Neural cell (in vitro differentiated cells): ENCODE data around the gene ATXN2. TPM values are rescaled to one million over a fixed set of nuclear protein-coding genes. Genes with fewer than 3 reads are reported as not detected.

Experiments used
- H2AFZ ChIP-seq: fragments of 200-600, 300-800 bp; sonication (generic), shearing (Covaris generic); 2 replicates; pipeline ENCODE4 v1.6.0; 2014; ENCODE audit warnings: low read depth, mild to moderate bottlenecking, antibody characterized with exemption, low read length, moderate library complexity
- H3F3A ChIP-seq: fragments of 200-600 bp; shearing (Covaris generic); 2 replicates; pipeline ENCODE4 v1.6.1; 2016; ENCODE audit warnings: mild to moderate bottlenecking, moderate library complexity, mixed read lengths, antibody characterized with exemption, low read length; ENCODE audit not compliant: insufficient read depth, poor library complexity, severe bottlenecking
- H3K27ac ChIP-seq: fragments of 200-600, 300-800 bp; sonication (generic), shearing (Covaris generic); 2 replicates; pipeline ENCODE4 v1.5.1; 2014; ENCODE audit warnings: mild to moderate bottlenecking, low read length, moderate library complexity
- H3K27me3 ChIP-seq: fragments of 300-800, 200-600 bp; sonication (generic), shearing (Covaris generic); 2 replicates; pipeline ENCODE4 v1.6.0; 2014; ENCODE audit warnings: mild to moderate bottlenecking, low read depth, low read length, moderate library complexity; ENCODE audit not compliant: insufficient read depth
- H3K36me3 ChIP-seq: fragments of 300-800, 200-600 bp; sonication (generic), shearing (Covaris generic); 2 replicates; pipeline ENCODE4 v1.5.1; 2014; ENCODE audit warnings: mild to moderate bottlenecking, antibody characterized with exemption, low read length, moderate library complexity; ENCODE audit not compliant: insufficient read depth
- H3K4me2 ChIP-seq: fragments of 300-800, 200-600 bp; sonication (generic), shearing (Covaris generic); 2 replicates; pipeline ENCODE4 v1.6.0; 2014; ENCODE audit warnings: mild to moderate bottlenecking, low read length
- H3K4me3 ChIP-seq: fragments of 300-800, 200-600 bp; sonication (generic), shearing (Covaris generic); 2 replicates; pipeline ENCODE4 v1.5.1; 2014; ENCODE audit warnings: mild to moderate bottlenecking, low read length, moderate library complexity
- H3K79me2 ChIP-seq: fragments of 200-600 bp; shearing (Covaris generic); replicated peaks from 2 replicates; pipeline ENCODE4 v1.6.0; 2014; ENCODE audit warnings: mild to moderate bottlenecking, low read length, moderate library complexity; ENCODE audit not compliant: insufficient read depth
- H3K9ac ChIP-seq: fragments of 300-800, 200-600 bp; sonication (generic), shearing (Covaris generic); 2 replicates; pipeline ENCODE4 v1.6.1; 2016; ENCODE audit warnings: mild to moderate bottlenecking, low read length, mixed read lengths
- H3K9me2 ChIP-seq: fragments of 200-600 bp; shearing (Covaris generic); 2 replicates; pipeline ENCODE4 v1.6.1; 2016; ENCODE audit warnings: mild to moderate bottlenecking, low read length, mixed read lengths; ENCODE audit not compliant: insufficient read depth
- H3K9me3 ChIP-seq: fragments of 200-600, 300-800 bp; sonication (generic), shearing (Covaris generic); 2 replicates; pipeline ENCODE4 v1.6.1; 2016; ENCODE audit warnings: mild to moderate bottlenecking, mixed run types, low read length, moderate library complexity, mixed read lengths
- H4K20me1 ChIP-seq: fragments of 200-600 bp; shearing (Covaris generic); 2 replicates; pipeline ENCODE4 v1.6.1; 2016; ENCODE audit warnings: mild to moderate bottlenecking, mixed run types; ENCODE audit not compliant: insufficient read depth
- EP300 ChIP-seq: fragments of 450-650 bp; conservative IDR thresholded peaks from 2 replicates; pipeline ENCODE4 v1.6.1; 2014; ENCODE audit warnings: antibody characterized with exemption, mild to moderate bottlenecking, moderate library complexity; ENCODE audit not compliant: poor library complexity, severe bottlenecking
- EZH2 ChIP-seq: fragments of 200-600, 300-800 bp; shearing (Covaris generic), sonication (generic); IDR thresholded peaks from 2 replicates; pipeline ENCODE4 v1.6.1; 2014; ENCODE audit warnings: antibody characterized with exemption, low read length, borderline replicate concordance, mild to moderate bottlenecking; ENCODE audit not compliant: insufficient read depth, poor library complexity, severe bottlenecking
- MXI1 ChIP-seq: fragments of 450-650 bp; conservative IDR thresholded peaks from 2 replicates; pipeline ENCODE4 v1.6.1; 2014; ENCODE audit warnings: antibody characterized with exemption, mild to moderate bottlenecking; ENCODE audit not compliant: poor library complexity, severe bottlenecking
- POLR2AphosphoS5 ChIP-seq: IDR thresholded peaks from 2 replicates; pipeline ENCODE4 v1.6.1; 2012
- RAD21 ChIP-seq: fragments of 450-650 bp; conservative IDR thresholded peaks from 2 replicates; pipeline ENCODE4 v1.6.1; 2014; ENCODE audit warnings: antibody characterized with exemption, mild to moderate bottlenecking, moderate library complexity
- SMC3 ChIP-seq: fragments of 450-650 bp; conservative IDR thresholded peaks from 2 replicates; pipeline ENCODE4 v1.6.1; 2014; ENCODE audit warnings: antibody characterized with exemption, mild to moderate bottlenecking, moderate library complexity; ENCODE audit not compliant: poor library complexity
- TAF1 ChIP-seq: IDR thresholded peaks from 2 replicates; pipeline ENCODE4 v1.6.1; 2012; ENCODE audit warnings: low read depth
- polyA plus RNA-seq: library from polyadenylated mRNA; depleted of rRNA; stranded (reverse); fragments of >200 nt; gene quantifications from 2 replicates; pipeline ENCODE4 v1.2.3, GENCODE V29; 2014
- TF ChIP-seq, protein P1 (sequence below): IDR thresholded peaks from 2 replicates; pipeline ENCODE4 v1.6.1; 2012; ENCODE audit warnings: borderline replicate concordance
- TF ChIP-seq, protein P2 (sequence below): fragments of 450-650 bp; IDR thresholded peaks from 2 replicates; pipeline ENCODE4 v1.5.1; 2014; ENCODE audit warnings: antibody characterized with exemption, mild to moderate bottlenecking, moderate library complexity; ENCODE audit not compliant: poor library complexity, severe bottlenecking

Gene ATXN2
- polyA plus RNA-seq, 1 donor from 2014 or later = 12.6 TPM

DNA sequence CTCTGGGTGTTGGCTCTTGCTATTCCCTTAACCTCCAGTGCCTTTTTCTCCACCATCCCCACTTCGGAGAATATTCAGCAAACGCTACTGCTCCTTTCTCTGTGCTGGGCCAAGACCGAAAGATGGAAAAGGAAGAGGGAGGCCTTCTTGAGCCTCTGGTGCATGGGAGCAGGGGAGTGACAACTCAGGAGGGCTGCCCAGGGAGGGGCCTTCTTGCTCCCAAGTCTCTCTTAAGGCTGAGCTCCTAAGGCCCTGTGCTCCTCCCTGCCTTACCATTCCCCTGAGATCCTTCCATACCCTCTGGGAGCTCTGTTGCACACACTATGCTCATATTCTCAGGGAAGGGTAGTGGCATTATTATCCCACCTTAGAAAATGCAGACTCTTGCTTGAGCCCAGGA, 158.5 kb downstream of the ATXN2 start:
- Histone ChIP-seq H3K4me3 (no peak overlapping the region), H3K27me3 (no peaks in the 10 kb centered on the region), H3K27ac (no peak overlapping the region), H4K20me1 (no peaks in the 10 kb centered on the region), H3K4me2 (no peak overlapping the region), H3K9me2 (no peaks in the 10 kb centered on the region), H3F3A (no peaks in the 10 kb centered on the region), H3K36me3 (no peaks in the 10 kb centered on the region), H3K9ac (no peak overlapping the region), H3K79me2 (no peaks in the 10 kb centered on the region), H2AFZ (no peak overlapping the region), H3K9me3 (no peaks in the 10 kb centered on the region)
- TF ChIP-seq EP300 = no peak
- TF ChIP-seq MXI1 = no peak
- TF ChIP-seq TAF1 = no peak
- no peak for TF ChIP-seq SMC3
- TF ChIP-seq POLR2AphosphoS5 = no peak
- no peak for TF ChIP-seq RAD21
- TF ChIP-seq, protein P1, sequence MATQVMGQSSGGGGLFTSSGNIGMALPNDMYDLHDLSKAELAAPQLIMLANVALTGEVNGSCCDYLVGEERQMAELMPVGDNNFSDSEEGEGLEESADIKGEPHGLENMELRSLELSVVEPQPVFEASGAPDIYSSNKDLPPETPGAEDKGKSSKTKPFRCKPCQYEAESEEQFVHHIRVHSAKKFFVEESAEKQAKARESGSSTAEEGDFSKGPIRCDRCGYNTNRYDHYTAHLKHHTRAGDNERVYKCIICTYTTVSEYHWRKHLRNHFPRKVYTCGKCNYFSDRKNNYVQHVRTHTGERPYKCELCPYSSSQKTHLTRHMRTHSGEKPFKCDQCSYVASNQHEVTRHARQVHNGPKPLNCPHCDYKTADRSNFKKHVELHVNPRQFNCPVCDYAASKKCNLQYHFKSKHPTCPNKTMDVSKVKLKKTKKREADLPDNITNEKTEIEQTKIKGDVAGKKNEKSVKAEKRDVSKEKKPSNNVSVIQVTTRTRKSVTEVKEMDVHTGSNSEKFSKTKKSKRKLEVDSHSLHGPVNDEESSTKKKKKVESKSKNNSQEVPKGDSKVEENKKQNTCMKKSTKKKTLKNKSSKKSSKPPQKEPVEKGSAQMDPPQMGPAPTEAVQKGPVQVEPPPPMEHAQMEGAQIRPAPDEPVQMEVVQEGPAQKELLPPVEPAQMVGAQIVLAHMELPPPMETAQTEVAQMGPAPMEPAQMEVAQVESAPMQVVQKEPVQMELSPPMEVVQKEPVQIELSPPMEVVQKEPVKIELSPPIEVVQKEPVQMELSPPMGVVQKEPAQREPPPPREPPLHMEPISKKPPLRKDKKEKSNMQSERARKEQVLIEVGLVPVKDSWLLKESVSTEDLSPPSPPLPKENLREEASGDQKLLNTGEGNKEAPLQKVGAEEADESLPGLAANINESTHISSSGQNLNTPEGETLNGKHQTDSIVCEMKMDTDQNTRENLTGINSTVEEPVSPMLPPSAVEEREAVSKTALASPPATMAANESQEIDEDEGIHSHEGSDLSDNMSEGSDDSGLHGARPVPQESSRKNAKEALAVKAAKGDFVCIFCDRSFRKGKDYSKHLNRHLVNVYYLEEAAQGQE = no peak
- no peak for TF ChIP-seq EZH2
- TF ChIP-seq, protein P2, sequence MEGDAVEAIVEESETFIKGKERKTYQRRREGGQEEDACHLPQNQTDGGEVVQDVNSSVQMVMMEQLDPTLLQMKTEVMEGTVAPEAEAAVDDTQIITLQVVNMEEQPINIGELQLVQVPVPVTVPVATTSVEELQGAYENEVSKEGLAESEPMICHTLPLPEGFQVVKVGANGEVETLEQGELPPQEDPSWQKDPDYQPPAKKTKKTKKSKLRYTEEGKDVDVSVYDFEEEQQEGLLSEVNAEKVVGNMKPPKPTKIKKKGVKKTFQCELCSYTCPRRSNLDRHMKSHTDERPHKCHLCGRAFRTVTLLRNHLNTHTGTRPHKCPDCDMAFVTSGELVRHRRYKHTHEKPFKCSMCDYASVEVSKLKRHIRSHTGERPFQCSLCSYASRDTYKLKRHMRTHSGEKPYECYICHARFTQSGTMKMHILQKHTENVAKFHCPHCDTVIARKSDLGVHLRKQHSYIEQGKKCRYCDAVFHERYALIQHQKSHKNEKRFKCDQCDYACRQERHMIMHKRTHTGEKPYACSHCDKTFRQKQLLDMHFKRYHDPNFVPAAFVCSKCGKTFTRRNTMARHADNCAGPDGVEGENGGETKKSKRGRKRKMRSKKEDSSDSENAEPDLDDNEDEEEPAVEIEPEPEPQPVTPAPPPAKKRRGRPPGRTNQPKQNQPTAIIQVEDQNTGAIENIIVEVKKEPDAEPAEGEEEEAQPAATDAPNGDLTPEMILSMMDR = no peak

DNA sequence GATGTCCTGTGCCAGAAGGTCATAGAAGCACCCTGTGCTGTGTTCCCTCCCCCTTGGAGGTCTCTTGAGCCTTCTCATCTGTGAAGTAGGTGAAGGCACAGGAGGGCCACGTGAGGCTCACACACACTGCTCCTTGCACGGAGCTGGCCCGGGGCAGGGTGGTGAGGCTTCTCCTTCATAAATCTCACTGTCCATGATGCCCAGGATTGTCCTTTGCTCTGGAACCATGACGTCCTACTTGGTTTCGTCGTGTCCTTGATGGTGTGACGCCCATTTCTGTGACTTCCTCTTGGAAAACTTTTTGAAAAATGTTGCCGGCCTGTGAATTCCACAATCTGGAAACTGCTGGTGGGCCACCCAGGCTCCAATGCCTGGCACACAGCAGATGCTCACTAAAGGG, 159.0 kb downstream of the ATXN2 start:
- Histone ChIP-seq H3K9me2 (no peaks in the 10 kb centered on the region), H3K9me3 (no peaks in the 10 kb centered on the region), H3K27me3 (no peaks in the 10 kb centered on the region), H4K20me1 (no peaks in the 10 kb centered on the region), H3K36me3 (no peaks in the 10 kb centered on the region), H3K9ac (no peak overlapping the region), H3F3A (no peaks in the 10 kb centered on the region), H3K4me3 (no peak overlapping the region), H3K4me2 (no peak overlapping the region), H3K79me2 (no peaks in the 10 kb centered on the region), H2AFZ (no peak overlapping the region), H3K27ac (no peak overlapping the region)
- no peak for TF ChIP-seq EZH2
- no peak for TF ChIP-seq MXI1
- TF ChIP-seq TAF1 = no peak
- TF ChIP-seq POLR2AphosphoS5 = no peak
- no peak for TF ChIP-seq SMC3
